NCI-H345 (cell line): ENCODE measurements around the gene AIG1.
A peak's percentile ranks its signal among the peaks of the same experiment; 100 is the strongest.
"Not testable (repeated sequence)": the region's sequence is repeated elsewhere in the genome, so short reads cannot be mapped to it uniquely, and the experiment has no call there.

Experiments used
- DNase-seq: peaks from one replicate; lab custom pipeline; 2025; lab: John Stamatoyannopoulos, UW

The AIG1 gene

DNA sequence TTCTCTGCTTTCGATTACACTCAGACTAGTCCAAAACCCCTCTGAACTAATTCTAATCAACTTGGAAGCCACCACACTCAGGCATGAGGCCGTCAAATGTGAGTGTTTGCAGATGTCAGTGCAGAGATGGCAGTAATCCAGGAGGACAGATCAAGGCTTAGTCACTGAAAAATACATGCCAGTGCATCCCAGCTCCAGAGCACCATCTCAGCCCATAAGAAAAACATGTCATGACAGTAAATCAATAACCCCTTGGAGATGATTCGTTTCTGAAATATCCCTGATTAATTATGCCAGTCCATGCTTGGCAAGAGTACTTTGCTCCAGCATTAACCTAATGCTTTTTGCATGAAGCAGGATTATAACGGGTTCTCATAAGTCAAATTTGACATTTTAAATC lies 210.3 kb downstream of the AIG1 start:
- no peak for DNase-seq

DNA sequence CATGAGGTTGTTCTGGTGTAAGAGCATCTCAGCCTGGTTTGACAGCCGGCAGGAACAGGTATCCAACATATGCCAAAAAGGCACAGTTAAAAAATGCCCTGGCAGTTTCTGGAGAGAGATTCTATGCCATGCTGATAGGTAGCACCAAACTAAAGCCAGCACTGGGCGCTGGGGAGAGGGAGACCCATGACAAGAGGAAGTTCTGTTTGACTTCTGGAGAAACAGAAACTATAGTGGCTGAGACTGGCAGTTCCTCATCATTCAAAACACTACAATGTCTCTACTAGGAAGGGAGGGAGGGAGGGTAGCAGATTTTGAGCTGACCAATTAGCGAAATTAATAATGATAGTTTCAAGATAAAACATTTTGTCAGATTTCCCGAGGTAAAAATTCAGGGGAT lies 215.7 kb downstream of the AIG1 start:
- DNase-seq = no peak

DNA sequence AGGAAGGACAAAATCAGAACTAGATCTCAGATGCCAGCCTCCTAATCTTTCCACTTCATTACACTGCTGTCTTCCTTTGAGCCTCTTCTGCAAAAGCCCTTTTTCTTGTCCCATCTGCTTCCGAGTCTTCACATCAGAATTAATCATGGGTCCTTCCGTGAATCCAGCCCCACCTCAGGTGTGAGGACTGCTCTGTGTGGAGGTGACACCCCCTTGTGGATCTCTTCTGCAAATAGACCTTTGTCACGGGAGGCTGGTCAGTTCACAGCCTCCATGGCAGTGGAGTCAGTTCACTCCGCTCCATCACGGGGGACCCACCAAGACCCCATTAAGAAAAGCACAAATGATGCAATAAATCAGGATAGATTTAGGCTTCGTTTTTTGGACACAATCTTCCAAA lies 218.7 kb downstream of the AIG1 start:
- peak; percentile 10 for DNase-seq

DNA sequence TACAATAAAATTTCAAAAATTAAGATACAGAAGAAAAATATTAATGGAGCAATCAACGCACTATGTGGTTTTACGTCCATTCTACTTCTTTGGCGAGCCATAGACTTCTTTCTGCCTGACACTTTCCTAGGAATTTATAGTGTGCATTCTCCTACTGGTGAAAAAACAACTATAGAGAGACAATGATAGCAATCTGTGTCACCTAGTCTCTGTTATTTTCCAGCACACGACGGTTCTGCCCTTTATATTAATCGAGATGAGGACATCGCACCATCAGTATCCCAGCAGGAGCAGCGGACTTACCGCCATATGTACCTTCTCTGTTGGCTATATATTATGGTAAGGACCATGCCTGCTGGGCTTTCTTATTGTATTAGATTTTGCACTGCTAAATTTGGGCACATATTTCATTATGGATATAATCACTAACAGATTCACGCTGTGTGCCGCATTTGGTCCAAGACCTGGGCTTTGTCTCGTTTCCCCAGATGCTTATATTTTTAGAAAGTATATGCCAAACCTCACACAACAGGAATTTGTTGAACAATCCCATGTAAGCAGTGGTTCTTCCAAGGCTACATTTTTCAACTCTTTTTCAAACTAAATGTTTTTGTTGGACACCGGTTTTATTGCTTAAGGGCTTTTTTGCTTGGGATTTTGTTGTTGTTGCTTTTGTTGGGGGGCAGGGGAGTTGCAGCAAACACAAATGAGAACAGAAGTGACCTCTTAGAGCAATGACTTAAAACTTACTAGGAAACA lies 223.4 kb downstream of the AIG1 start:
- DNase-seq = no peak

DNA sequence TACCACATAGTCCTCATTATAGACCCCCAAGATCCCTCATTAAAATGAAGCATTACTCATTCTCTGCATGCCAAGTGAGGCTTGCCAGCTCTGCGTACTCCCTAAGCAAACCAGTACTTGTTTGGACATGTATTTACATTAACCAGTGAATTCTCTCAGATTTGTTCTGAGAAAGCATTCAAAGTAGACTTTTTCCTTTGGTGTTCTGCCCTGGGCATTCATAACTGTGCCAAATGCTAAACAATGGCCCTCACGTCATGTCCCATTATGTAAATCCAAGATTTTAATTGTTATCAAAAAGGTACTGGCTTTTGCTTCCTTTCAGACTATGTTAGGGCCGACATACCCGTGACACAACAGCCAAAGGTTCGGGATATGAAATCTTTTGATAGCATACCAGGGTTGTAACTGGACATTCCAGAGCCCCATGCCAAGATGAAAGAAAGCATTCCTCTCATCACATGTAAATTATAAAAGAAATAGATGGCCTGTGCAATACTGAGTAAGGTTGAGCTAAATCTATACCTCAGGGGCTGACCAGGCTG lies 225.6 kb downstream of the AIG1 start:
- no peak for DNase-seq

DNA sequence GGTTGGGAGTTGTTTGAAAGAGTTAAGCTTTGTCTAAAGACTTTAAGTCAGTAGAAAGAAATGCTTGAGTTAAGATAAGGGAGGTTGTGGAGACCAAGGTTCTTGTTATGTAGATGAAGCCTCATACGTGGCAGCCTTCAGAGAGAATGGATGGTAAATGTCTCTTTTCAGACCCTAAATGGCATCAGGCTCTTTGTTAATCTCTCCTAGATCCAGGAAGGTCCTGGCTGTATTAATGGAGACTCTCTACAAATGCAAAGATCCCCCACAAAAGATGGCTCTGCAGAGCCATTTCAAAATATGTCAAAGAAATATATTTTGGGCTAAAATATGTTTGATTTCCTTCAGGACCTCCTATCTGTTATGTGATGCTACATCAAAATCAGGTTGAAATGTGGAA lies 228.2 kb downstream of the AIG1 start:
- DNase-seq = no peak

DNA sequence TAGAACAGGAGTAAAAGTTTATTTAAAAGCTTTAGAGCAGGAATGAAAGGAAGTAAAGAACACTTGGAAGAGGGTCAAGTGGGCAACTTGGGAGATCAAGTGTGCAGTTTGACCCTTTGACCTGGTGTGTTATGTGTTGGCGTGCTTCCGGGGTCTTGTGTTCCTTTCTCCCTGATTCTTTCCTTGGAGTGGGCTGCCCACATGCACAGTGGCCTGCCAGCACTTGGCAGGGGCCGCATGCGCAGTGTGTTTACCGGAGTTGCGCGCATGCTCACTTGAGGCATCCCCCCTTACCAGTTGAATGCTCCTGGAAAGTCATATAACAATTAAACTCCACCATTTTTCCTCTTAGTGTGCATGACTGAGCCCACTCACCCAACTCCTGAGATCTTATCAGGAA lies 229.5 kb downstream of the AIG1 start:
- DNase-seq = no peak

DNA sequence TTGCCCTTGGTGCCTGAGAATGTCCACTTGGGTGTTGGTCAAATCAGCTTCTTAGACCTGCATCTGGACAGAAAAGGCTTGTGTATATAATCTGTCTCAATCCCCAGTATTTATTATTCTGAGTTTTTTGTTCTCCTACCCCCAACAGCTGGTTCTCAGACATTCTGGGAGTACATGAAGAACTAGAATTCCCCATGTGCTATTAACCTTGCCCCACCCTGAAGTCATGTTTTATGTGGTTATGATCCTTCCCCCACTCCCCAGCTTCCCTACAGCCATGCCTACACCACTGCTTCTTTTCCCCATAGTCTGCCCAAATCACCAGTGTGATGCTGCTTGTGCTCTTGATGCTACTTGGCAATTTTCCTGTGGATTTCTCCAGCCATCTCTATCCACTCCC lies 232.8 kb downstream of the AIG1 start:
- DNase-seq = no peak

DNA sequence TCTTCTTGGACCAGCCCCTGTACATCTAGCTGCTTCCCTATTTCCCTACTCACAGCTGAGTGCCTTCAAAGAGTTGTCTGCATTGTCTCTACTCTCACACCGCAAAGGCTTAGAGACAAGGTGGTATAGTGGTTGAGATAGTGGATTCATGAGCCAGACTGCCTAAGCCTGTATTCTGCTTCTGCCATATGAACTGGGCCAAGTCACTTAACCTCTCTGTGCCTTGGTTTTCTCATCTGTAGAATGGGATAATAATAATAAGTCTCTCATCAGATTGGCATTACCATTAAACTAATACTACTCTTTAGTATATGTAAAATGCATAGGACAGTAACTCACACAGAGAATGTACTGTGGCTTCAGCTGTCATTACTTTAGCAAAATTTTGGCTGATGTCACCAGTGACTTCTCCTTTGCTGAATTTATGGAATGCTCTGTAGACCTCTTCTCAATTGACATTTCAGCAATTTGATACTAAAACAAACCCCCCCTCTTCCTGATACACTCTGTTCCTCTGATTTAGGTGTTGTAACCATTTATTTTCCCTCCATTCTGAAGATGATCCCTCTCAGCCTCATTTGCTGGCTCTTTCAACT lies 233.7 kb downstream of the AIG1 start:
- DNase-seq = no peak

DNA sequence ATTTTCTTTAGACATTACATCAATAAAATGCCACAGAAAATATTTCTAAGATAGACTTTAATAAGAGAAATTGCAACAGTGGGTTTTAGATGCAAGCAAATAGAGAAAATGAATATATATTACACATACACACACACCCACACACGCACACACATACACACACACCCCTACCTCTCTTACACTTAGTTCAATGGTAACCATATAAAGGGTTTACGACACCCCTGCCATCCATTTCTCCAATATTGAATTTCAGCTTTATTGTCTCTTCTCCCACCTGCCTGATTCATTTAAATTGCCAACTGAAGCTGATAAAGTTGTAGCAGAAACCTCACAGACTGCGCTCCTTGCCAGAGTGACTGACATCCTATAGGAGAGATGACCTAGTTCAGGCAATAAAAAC lies 235.2 kb downstream of the AIG1 start:
- DNase-seq = no peak

DNA sequence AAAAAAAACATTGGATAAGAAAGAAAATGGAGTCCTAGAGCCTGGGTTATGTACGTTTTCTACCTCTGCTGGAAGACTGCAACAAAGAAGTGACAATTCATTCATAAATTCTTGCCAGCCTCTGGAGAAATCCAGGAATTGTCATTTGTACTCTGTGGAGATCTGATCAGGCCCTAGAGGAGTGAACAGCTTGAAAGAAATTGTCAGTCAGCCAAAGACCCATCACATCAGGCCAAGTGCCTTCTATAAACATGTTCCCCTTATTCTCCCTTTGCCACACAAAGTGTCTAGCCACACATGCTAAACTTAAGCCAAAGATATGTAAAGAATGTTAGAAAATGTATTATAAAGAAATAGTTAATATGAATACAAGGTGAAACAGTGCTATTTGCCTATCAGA lies 237.4 kb downstream of the AIG1 start:
- no peak for DNase-seq

DNA sequence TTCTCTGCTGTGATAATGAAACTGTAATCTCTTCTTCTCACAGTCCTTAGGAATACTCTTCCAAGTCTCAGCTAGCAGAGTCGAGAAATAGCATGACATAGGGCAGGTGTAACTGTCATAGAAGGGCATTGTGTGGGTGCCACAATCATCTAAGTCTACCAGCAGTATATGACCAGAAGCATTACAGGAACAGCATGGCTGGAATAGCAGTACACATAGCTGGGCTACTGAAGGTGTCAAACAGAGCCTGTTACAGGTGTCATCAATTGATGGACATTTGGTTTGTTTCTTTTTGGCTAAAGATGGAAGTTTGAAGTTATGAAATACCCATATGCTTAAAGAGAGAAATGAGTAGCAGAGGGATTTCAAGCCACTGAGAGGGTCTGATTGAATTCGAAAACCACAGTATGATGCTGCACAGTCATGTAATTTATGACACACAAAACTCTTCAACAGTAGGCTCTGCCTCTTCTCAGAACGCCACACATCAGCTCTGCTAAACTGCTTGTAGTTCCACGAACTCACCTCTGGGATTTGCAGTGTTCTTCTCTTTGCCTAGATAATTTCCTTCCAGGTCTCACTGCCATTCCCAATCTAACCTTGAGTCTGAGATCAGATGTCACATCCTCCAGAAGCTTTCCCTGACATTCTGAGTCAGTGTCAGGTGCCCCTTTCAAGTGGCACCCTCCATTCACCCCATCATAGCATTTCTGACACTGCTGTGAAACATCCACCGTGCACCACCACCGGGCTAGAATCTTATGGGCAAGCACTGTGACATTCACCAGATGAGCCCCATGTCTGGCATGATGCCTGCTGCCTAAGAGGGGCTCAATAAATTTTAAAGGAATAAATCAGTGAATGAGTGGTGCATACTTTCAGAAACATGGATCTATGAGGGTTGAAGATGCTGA lies 238.8 kb downstream of the AIG1 start:
- no peak for DNase-seq

DNA sequence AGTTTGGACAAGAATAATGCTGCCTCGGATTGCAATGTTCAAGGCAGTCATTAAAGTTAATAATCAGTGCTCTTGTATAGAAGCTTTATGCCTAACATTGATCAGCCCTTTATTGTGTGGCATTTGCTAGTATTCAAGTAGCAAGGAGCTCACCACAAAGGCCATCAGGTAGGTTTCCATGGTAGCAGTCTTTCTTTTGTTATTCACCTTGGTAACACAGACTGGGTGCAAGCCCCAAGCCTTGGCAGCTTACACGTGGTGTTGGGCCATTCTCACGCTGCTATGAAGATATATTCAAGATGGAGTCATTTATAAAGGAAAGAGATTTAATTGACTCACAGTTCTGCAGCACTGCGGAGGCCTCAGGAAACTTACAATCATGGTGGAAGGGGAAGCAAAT lies 240.5 kb downstream of the AIG1 start:
- DNase-seq = no peak

DNA sequence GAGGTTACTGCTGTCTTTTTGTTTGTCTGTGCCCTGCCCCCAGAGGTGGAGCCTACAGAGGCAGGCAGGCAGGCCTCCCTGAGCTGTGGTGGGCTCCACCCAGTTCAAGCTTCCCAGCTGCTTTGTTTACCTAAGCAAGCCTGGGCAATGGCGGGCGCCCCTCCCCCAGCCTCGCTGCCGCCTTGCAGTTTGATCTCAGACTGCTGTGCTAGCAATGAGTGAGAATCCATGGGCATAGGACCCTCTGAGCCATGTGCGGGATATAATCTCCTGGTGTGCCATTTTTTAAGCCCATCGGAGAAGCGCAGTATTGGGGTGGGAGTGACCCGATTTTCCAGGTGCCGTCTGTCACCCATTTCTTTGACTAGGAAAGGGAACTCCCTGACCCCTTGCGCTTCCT lies 247.1 kb downstream of the AIG1 start:
- not testable (repeated sequence) for DNase-seq

DNA sequence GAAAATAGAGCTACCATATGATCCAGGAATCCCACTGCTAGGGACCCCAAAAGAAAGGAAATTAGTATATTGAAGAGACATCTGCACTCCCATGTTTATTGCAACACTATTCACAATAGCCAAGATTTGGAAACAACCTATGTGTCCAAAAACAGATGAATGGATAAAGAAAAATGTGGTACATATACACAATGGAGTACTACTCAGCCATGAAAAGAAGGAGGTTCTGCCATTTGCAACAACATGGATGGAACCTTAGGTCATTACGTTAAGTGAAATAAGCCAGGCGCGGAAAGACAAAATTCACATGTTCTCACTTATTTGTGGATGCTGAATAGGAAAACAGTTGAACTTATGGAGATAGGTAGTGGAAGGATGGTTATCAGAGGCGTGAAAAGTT lies 252.5 kb downstream of the AIG1 start:
- no peak for DNase-seq

DNA sequence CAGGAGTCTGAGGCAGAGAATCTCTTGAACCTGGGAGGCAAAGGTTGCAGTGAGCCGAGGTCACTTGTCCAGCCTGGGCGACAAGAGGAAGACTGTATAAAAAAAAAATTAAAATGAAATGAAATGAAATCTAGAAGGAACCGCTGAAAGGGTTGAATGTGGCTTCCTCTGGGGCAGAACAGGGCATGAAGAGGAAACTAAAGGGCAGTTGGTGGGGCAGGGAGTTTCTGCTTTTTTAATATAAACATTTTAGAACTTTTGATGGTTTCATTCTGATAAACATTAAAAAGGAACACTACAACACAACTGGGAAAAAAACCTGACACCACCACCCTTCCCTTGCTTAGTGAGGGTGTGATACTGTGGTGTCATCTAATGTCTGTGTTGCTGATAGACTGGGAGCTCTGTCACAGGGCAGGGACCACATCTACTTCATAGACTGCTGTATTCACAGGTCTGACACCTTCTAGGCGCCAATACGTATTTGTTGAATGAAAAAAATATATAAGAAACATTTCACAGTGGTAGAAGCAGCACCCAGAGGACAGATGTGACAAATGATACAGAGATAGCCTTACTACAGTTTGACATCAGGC lies 260.9 kb downstream of the AIG1 start:
- no peak for DNase-seq

DNA sequence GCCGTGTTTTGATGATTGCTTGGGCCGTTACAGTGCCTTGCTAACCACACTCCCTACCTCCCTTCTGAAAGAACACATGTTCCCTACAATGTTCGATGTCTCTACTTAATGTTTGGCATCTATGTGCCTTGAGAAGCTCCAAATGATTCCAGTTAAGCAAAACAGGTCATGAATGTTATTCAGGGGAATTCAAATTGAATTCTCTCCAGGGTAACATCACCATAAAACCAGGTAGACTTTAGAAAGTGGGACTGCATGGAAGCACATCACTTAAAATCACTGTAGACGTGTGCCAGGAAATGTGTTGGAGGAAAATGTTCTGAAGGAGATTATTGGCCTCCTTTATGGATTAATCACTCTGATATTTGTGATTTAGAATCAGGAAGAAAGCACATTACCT lies 261.7 kb downstream of the AIG1 start:
- no peak for DNase-seq

DNA sequence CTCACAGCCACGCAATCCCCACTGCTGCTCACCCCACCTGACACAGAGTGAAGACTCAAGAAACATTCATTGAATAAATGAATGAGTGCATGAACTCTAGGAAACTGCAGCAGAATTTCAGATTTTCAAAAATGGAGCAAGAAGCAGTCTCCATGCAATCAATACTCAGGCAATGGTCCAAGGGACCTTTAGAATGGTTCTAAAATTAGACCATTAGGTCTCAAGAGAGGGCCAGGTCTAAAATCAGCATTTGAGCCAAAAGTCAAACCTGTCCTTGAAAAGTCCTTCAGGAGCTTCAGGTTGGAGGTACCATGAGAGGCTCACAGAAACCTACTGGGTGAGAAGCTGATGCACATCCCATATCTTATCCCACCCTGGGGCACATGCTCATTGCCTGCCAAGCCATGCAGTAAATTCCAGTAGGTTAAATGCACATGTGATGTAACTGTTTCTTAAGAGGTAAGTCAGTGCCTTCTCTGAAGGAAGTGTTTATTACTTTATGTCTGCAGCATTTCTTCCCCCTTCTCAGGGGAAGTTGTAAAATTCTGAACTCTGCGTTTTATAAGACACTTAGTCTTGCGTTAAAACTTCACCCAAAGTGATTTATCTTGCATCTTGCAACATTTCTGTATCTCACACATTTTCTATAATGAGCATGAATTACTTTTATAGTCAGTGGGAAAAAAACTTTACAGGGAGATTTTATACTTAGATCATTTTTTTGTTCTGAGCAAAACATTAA lies 263.2 kb downstream of the AIG1 start:
- no peak for DNase-seq

DNA sequence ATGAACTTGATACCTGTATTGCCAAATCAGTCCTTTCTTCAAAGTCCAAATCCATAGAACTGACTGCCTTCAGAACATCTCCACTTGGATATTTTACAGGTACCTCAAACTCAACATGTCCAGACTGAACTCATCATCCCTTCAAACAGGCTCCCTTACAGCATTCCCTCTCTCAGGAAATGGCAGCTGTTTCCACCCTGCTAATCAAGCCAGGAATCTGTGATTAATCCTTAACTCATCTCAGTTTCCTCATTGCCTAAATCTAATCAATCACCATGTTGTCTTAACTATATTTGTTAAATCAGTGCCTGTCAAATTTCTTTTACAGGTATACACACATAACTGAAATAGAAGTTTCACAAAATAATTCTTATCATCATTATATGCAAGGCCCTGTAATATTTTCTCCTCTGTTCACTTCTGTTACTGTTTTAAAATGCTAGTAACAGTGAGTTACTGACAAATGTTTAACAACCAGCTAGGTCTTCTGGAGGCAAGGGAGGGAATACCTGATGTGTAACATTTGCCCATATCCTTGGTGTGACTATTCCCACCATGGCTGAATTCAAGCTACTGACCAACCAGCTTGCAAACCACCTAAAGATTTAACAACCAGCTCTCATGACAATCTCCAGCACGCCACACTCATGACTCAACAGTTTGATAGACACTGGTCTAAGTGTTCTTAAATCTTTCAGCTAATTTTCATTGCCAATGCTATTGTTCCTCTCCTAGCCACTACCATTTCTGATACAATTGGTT lies 264.9 kb downstream of the AIG1 start:
- no peak for DNase-seq

DNA sequence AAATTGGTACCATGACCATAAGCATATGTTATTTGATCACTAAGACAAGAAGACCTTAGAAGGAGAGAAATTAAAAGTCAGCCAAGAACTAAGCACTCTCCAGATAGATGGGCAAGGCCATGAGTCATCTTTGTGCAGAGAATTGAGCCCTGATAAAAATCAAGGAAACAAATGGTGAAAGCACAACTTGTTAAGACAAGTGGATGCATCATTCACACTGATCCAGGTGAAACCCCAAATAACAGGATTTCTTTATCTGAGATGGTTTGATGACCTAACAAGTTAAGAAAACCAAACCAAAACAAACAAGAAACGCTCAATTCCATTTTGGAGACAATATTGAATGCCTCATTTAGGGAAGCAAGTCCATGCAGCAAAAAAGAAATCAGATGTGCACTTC lies 268.2 kb downstream of the AIG1 start:
- no peak for DNase-seq

DNA sequence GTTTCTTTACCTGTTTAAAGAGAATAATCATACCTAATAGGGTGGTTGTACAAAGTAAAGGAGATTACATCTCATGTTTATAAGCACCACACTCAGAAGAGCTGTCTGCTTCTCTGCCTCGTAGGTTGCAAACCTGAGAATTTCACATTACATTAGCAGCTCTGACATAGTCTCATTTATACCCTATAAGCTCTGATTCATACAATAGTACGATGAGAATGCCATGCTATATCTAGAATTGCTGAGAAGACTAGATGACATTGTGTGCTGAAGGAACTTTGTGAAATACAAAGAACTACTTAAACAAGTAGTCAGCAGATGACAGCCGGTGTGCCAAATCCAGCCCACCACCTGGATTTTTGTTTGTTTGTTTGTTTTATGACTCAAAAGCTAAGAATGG lies 268.6 kb downstream of the AIG1 start:
- DNase-seq = no peak
